Measurements from ENCODE around the gene MEX3A. TPM values are rescaled to one million over a fixed set of nuclear protein-coding genes. Genes with fewer than 3 reads are reported as not detected.
A peak's percentile ranks its signal among the peaks of the same experiment; 100 is the strongest.
"Not testable (repeated sequence)": the region's sequence is repeated elsewhere in the genome, so short reads cannot be mapped to it uniquely, and the experiment has no call there.

Gene MEX3A
- under 1 TPM; 0.36 to 0.59 TPM for polyA plus RNA-seq

- no peaks in the 10 kb centered on the region for H3K27me3 ChIP-seq (ENCODE audit: control insufficient read depth in 1 of 2, insufficient read depth in 2 of 2, low read length in 2 of 2)
- peak within 1 kb of the TSS; percentile 68 to 79 for H3K4me3 ChIP-seq (ENCODE audit: low read depth in 1 of 2, low read length in 2 of 2)
- no peak within 1 kb of the TSS for H3K27ac ChIP-seq (ENCODE audit: low read depth in 2 of 2, low read length in 1 of 2)
- no peaks in the 10 kb centered on the region for H3K9me3 ChIP-seq (ENCODE audit: control insufficient read depth in 2 of 2, insufficient read depth in 1 of 2, low read depth in 1 of 2, low read length in 1 of 2)
- peaks cover 0 to 6% of the 10 kb centered on the region in 2 donors for H3K4me1 ChIP-seq (ENCODE audit: control insufficient read depth in 2 of 2, insufficient read depth in 2 of 2, low read length in 1 of 2)
- 1% methylated on average over 42 to 62 of the region's 62 CpGs for WGBS, 2 donors
- H3K36me3 ChIP-seq (ENCODE audit: control insufficient read depth in 2 of 2, insufficient read depth in 2 of 2, low read length in 1 of 2), result no peaks in the 10 kb centered on the region
Measured at GRCh38 chr1:156082309-156083091, at the start of gene MEX3A. Gene MEX3A (minus strand): TSS chr1:156082465. CDS start chr1:156081998, 467 bp downstream.

- Histone ChIP-seq H3K4me3 (ENCODE audit: low read depth in 1 of 2, low read length in 2 of 2) (no peak overlapping the region), H3K9me3 (ENCODE audit: control insufficient read depth in 2 of 2, insufficient read depth in 1 of 2, low read depth in 1 of 2, low read length in 1 of 2) (no peaks in the 10 kb centered on the region), H3K27ac (ENCODE audit: low read depth in 2 of 2, low read length in 1 of 2) (peak overlapping the region; percentile 74 to 99), H3K4me1 (ENCODE audit: control insufficient read depth in 2 of 2, insufficient read depth in 2 of 2, low read length in 1 of 2) (peaks cover 19 to 34% of the 10 kb centered on the region in 2 donors), H3K27me3 (ENCODE audit: control insufficient read depth in 1 of 2, insufficient read depth in 2 of 2, low read length in 2 of 2) (no peaks in the 10 kb centered on the region), H3K36me3 (ENCODE audit: control insufficient read depth in 2 of 2, insufficient read depth in 2 of 2, low read length in 1 of 2) (peaks cover 17 to 28% of the 10 kb centered on the region in 2 donors)
- WGBS, 2 donors, result 71 to 72% methylated on average over 6 of the region's 6 CpGs
Measured at GRCh38 chr1:156130578-156130942, 48.3 kb upstream of the MEX3A start.

DNA sequence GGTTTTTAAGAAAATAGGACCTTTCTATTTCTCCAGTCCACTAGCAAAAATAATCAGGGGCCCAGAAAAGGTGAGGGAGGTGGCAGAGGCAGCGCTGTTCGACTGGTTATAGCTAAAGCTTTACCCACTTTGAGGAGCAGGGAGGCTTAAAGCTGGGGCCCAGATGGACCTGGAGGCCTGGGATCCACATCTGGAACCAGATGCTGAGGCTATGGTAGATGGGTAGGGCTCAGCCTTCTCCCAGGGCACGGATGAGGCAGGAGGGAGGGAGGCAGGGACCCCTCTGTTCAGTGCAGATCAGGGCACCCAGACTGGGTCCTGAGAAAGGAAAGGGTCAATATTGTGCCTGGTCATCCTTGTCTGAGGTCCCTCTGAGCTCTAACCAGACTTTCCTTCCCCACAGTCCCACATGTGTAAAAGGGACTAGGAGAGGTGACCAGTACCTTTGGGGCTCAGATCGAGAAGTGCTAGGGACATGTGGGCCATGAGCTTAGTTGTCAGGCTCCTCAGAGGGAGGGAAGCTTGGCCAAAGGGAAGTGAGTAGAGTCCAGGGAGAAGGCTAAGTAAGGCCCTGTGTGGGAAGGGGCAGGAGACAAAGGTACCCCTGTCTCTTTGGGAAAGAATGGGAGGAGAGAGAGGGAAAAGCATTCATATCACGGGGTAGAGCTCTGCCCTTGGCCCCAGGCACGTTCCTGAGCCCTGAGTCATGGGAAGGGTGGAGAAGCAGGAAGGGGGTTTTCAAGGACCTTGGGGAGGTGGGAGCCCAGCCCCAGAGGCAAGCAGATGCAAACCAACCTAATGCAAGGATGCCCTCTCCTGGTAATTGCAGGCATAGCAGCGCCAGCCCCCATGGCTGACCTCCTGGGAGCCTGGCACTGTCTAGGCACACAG lies 47.7 kb upstream of the MEX3A start:
- H3K36me3 ChIP-seq (ENCODE audit: control insufficient read depth in 2 of 2, insufficient read depth in 2 of 2, low read length in 1 of 2), result peaks cover 12 to 23% of the 10 kb centered on the region in 2 donors
- no peak overlapping the region for H3K4me3 ChIP-seq (ENCODE audit: low read depth in 1 of 2, low read length in 2 of 2)
- peak overlapping the region; percentile 83 to 99 for H3K27ac ChIP-seq (ENCODE audit: low read depth in 2 of 2, low read length in 1 of 2)
- 23 to 29% methylated on average over 7 of the region's 7 CpGs for WGBS, 2 donors
- H3K9me3 ChIP-seq (ENCODE audit: control insufficient read depth in 2 of 2, insufficient read depth in 1 of 2, low read depth in 1 of 2, low read length in 1 of 2), result no peaks in the 10 kb centered on the region
- peaks cover 19 to 36% of the 10 kb centered on the region in 2 donors for H3K4me1 ChIP-seq (ENCODE audit: control insufficient read depth in 2 of 2, insufficient read depth in 2 of 2, low read length in 1 of 2)
- H3K27me3 ChIP-seq (ENCODE audit: control insufficient read depth in 1 of 2, insufficient read depth in 2 of 2, low read length in 2 of 2), result no peaks in the 10 kb centered on the region

GRCh38 chr1:156128654-156129597 lies 46.7 kb upstream of the MEX3A start:
- Histone ChIP-seq H3K27me3 (ENCODE audit: control insufficient read depth in 1 of 2, insufficient read depth in 2 of 2, low read length in 2 of 2) (no peaks in the 10 kb centered on the region), H3K4me1 (ENCODE audit: control insufficient read depth in 2 of 2, insufficient read depth in 2 of 2, low read length in 1 of 2) (peaks cover 19 to 44% of the 10 kb centered on the region in 2 donors), H3K4me3 (ENCODE audit: low read depth in 1 of 2, low read length in 2 of 2) (no peak overlapping the region), H3K27ac (ENCODE audit: low read depth in 2 of 2, low read length in 1 of 2) (peak overlapping the region; percentile 83 to 99), H3K36me3 (ENCODE audit: control insufficient read depth in 2 of 2, insufficient read depth in 2 of 2, low read length in 1 of 2) (peaks cover 2 to 14% of the 10 kb centered on the region in 2 donors), H3K9me3 (ENCODE audit: control insufficient read depth in 2 of 2, insufficient read depth in 1 of 2, low read depth in 1 of 2, low read length in 1 of 2) (no peaks in the 10 kb centered on the region)
- 13 to 27% methylated on average over 8 of the region's 8 CpGs for WGBS, 2 donors

GRCh38 chr1:156128308-156128653 lies 46.0 kb upstream of the MEX3A start:
- peaks cover 2 to 9% of the 10 kb centered on the region in 2 donors for H3K36me3 ChIP-seq (ENCODE audit: control insufficient read depth in 2 of 2, insufficient read depth in 2 of 2, low read length in 1 of 2)

GRCh38 chr1:156126630-156127534 lies 44.6 kb upstream of the MEX3A start:
- Histone ChIP-seq H3K27me3 (ENCODE audit: control insufficient read depth in 1 of 2, insufficient read depth in 2 of 2, low read length in 2 of 2) (no peaks in the 10 kb centered on the region), H3K4me3 (ENCODE audit: low read depth in 1 of 2, low read length in 2 of 2) (no peak overlapping the region), H3K4me1 (ENCODE audit: control insufficient read depth in 2 of 2, insufficient read depth in 2 of 2, low read length in 1 of 2) (peaks cover 22 to 49% of the 10 kb centered on the region in 2 donors), H3K27ac (ENCODE audit: low read depth in 2 of 2, low read length in 1 of 2) (peak overlapping the region; percentile 98 to 99), H3K36me3 (ENCODE audit: control insufficient read depth in 2 of 2, insufficient read depth in 2 of 2, low read length in 1 of 2) (peaks cover 2 to 4% of the 10 kb centered on the region in 2 donors), H3K9me3 (ENCODE audit: control insufficient read depth in 2 of 2, insufficient read depth in 1 of 2, low read depth in 1 of 2, low read length in 1 of 2) (no peaks in the 10 kb centered on the region)
- WGBS, 2 donors, result 6 to 25% methylated on average over 15 of the region's 15 CpGs

More at GRCh38 chr1:156128308-156128653, 46.0 kb upstream of the MEX3A start:
- H3K4me1 ChIP-seq (ENCODE audit: control insufficient read depth in 2 of 2, insufficient read depth in 2 of 2, low read length in 1 of 2), result peaks cover 19 to 45% of the 10 kb centered on the region in 2 donors
- no peaks in the 10 kb centered on the region for H3K27me3 ChIP-seq (ENCODE audit: control insufficient read depth in 1 of 2, insufficient read depth in 2 of 2, low read length in 2 of 2)
- WGBS, 2 donors, result 14 to 38% methylated on average over 2 of the region's 2 CpGs
- H3K9me3 ChIP-seq (ENCODE audit: control insufficient read depth in 2 of 2, insufficient read depth in 1 of 2, low read depth in 1 of 2, low read length in 1 of 2), result no peaks in the 10 kb centered on the region
- H3K4me3 ChIP-seq (ENCODE audit: low read depth in 1 of 2, low read length in 2 of 2), result no peak overlapping the region
- H3K27ac ChIP-seq (ENCODE audit: low read depth in 2 of 2, low read length in 1 of 2), result peak overlapping the region; percentile 83 to 99

GRCh38 chr1:156126043-156126629 lies 43.9 kb upstream of the MEX3A start:
- WGBS, 2 donors, result 10 to 22% methylated on average over 11 of the region's 11 CpGs
- no peaks in the 10 kb centered on the region for H3K27me3 ChIP-seq (ENCODE audit: control insufficient read depth in 1 of 2, insufficient read depth in 2 of 2, low read length in 2 of 2)
- H3K36me3 ChIP-seq (ENCODE audit: control insufficient read depth in 2 of 2, insufficient read depth in 2 of 2, low read length in 1 of 2), result peaks cover 2 to 4% of the 10 kb centered on the region in 2 donors
- H3K9me3 ChIP-seq (ENCODE audit: control insufficient read depth in 2 of 2, insufficient read depth in 1 of 2, low read depth in 1 of 2, low read length in 1 of 2), result no peaks in the 10 kb centered on the region
- H3K4me3 ChIP-seq (ENCODE audit: low read depth in 1 of 2, low read length in 2 of 2), result no peak overlapping the region
- H3K4me1 ChIP-seq (ENCODE audit: control insufficient read depth in 2 of 2, insufficient read depth in 2 of 2, low read length in 1 of 2), result peaks cover 22 to 52% of the 10 kb centered on the region in 2 donors
- peak overlapping the region; percentile 98 to 99 for H3K27ac ChIP-seq (ENCODE audit: low read depth in 2 of 2, low read length in 1 of 2)

DNA sequence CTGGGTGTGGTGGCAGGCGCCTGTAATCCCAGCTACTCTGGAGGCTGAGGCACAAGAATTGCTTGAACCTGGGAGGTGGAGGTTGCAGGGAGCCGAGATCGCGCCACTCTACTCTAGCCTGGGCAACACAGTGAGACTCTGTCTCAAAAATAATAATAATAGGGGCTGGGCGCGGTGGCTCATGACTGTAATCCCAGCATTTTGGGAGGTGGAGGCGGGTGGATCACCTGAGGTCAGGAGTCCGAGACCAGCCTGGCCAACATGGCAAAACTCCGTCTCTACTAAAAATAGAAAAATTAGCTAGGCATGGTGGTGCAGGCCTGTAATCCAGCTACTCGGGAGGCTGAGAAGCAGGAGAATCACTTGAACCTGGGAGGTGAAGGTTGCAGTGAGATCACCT lies 43.3 kb upstream of the MEX3A start:
- peaks cover 21 to 55% of the 10 kb centered on the region in 2 donors for H3K4me1 ChIP-seq (ENCODE audit: control insufficient read depth in 2 of 2, insufficient read depth in 2 of 2, low read length in 1 of 2)
- WGBS, 2 donors, result 55 to 59% methylated on average over 10 of the region's 10 CpGs
- H3K27me3 ChIP-seq (ENCODE audit: control insufficient read depth in 1 of 2, insufficient read depth in 2 of 2, low read length in 2 of 2); H3K9me3 ChIP-seq (ENCODE audit: control insufficient read depth in 2 of 2, insufficient read depth in 1 of 2, low read depth in 1 of 2, low read length in 1 of 2); H3K4me3 ChIP-seq (ENCODE audit: low read depth in 1 of 2, low read length in 2 of 2); H3K36me3 ChIP-seq (ENCODE audit: control insufficient read depth in 2 of 2, insufficient read depth in 2 of 2, low read length in 1 of 2): not testable (repeated sequence)
- peak overlapping the region; percentile 98 to 99 for H3K27ac ChIP-seq (ENCODE audit: low read depth in 2 of 2, low read length in 1 of 2)

All from esophagus (tissue), 2 donors.